Esophagus muscularis mucosa (tissue), 4 donors: ENCODE data around the gene GDI1. TPM values are rescaled to one million over a fixed set of nuclear protein-coding genes. Genes with fewer than 3 reads are reported as not detected.
"Not testable (repeated sequence)": the region's sequence is repeated elsewhere in the genome, so short reads cannot be mapped to it uniquely, and the experiment has no call there.

Source experiments
- DNase-seq: peaks from one replicate; pipeline ENCODE4 v3.0.0-alpha.2; 2017; ENCODE audit errors: extremely low spot score
- H3K27ac ChIP-seq, 4 donors: fragments of 200-600 bp; sonication (generic); replicated peaks in 1 of 4; 1 replicate in 3 of 4; 2 replicates in 1 of 4; pipeline ENCODE4 v1.5.1; 2016 to 2019; ENCODE audit warnings: mild to moderate bottlenecking in 1 of 4
- H3K27me3 ChIP-seq, 4 donors: fragments of 200-600 bp; sonication (generic); one replicate each; pipeline versions ENCODE4 v1.5.1 to v1.6.0; 2016 to 2019
- H3K36me3 ChIP-seq, 4 donors: fragments of 200-600 bp; sonication (generic); one replicate each; pipeline ENCODE4 v1.5.1; 2016 to 2019
- H3K4me1 ChIP-seq, 4 donors: fragments of 200-600 bp; sonication (generic); one replicate each; pipeline ENCODE4 v1.5.1; 2016 to 2019
- H3K4me3 ChIP-seq, 4 donors: fragments of 200-600 bp; sonication (generic); 1 replicate in 2 of 4; 2 replicates in 2 of 4; pipeline ENCODE4 v1.5.1; 2016 to 2019; ENCODE audit warnings: mild to moderate bottlenecking in 4 of 4, moderate library complexity in 1 of 4
- H3K9me3 ChIP-seq, 4 donors: fragments of 200-600 bp; sonication (generic); 1 replicate in 3 of 4; 2 replicates in 1 of 4; pipeline ENCODE4 v1.5.1; 2016 to 2019
- CTCF ChIP-seq, 3 experiments: fragments of 200-600 bp in 2 of 3; fragments of 450-650 bp in 1 of 3; sonication (generic) in 2 of 3; IDR thresholded peaks; one replicate each; pipeline ENCODE4 v1.5.1; 2017 to 2019; ENCODE audit warnings: antibody characterized with exemption in 3 of 3, mild to moderate bottlenecking in 2 of 3, moderate library complexity in 1 of 3
- EP300 ChIP-seq: sonication (generic); formaldehyde crosslinking; IDR thresholded peaks from one replicate; pipeline ENCODE4 v1.6.1; 2017; ENCODE audit warnings: antibody characterized with exemption
- POLR2A ChIP-seq: fragments of 450-650 bp; IDR thresholded peaks from one replicate; pipeline ENCODE4 v1.6.1; 2017; ENCODE audit warnings: antibody characterized with exemption, moderate library complexity, mild to moderate bottlenecking, low read depth
- POLR2AphosphoS5 ChIP-seq, 2 donors: sonication (generic); formaldehyde crosslinking; IDR thresholded peaks; one replicate each; pipeline ENCODE4 v1.6.1; 2017; ENCODE audit warnings: antibody characterized with exemption in 2 of 2
- WGBS: methylation state at CpG from one replicate; pipeline ENCODE4 v1.1.5; 2018; 5-methylcytosine and 5-hydroxymethylcytosine counted together
- intact Hi-C: fragments of 100-400 bp; cut with DNase I; formaldehyde crosslinking; loops from one replicate; pipeline ENCODE4 v1.15.1; 2023
- total RNA-seq, 4 donors: library from RNA; depleted of rRNA; stranded (reverse); fragments of >200 nt; gene quantifications; one replicate each; pipeline versions ENCODE4 v1.1.0 to v1.2.1, GENCODE V29; 2016

The GDI1 gene
- total RNA-seq, 4 donors from 2014 or later = 105 to 148 (median 128) TPM

GRCh38 chrX:154397888-154398667 lies 38.9 kb upstream of the GDI1 start, which contains the start of gene RPL10:
Gene RPL10, plus strand, starts transcription at chrX:154398377. Its CDS starts 143 bp downstream, at chrX:154398520.
- TF ChIP-seq EP300 (no peak), POLR2AphosphoS5 (IDR thresholded peaks at IDR 0.05) (peak; percentile 95 to 99), CTCF (IDR thresholded peaks at IDR 0.05) (no peak), POLR2A (peak; percentile 94)
- peak; percentile 98 for DNase-seq
- WGBS = 39% methylated on average over 55 of the region's 69 CpGs
- Histone ChIP-seq H3K27me3 (no peaks in the 10 kb centered on the region), H3K4me3 (peak within 1 kb of the TSS; percentile 63 to 76 (median 66)), H3K36me3 (peaks cover 9 to 29% (median 24%) of the 10 kb centered on the region in 4 donors), H3K27ac (peak within 1 kb of the TSS; percentile 90 to 98 (median 95)), H3K4me1 (peaks cover 7 to 32% (median 22%) of the 10 kb centered on the region in 4 donors), H3K9me3 (no peaks in the 10 kb centered on the region)
- intact Hi-C loops = loop anchor here (5.0 kb wide), 1 partner anchor 61 kb away; no protein-coding TSS in a partner anchor

GRCh38 chrX:154398668-154399526 lies 38.1 kb upstream of the GDI1 start:
- Histone ChIP-seq H3K4me1 (peaks cover 7 to 32% (median 22%) of the 10 kb centered on the region in 4 donors), H3K27ac (peak overlapping the region; percentile 90 to 98 (median 95)), H3K9me3 (no peaks in the 10 kb centered on the region), H3K36me3 (peaks cover 9 to 29% (median 24%) of the 10 kb centered on the region in 4 donors), H3K4me3 (peak overlapping the region; percentile 63 to 76 (median 66)), H3K27me3 (peaks cover 0 to 4% (median 0%) of the 10 kb centered on the region in 4 donors)
- 37% methylated on average over 49 of the region's 49 CpGs for WGBS
- intact Hi-C loops = loop anchor here (5.0 kb wide), 1 partner anchor 62 kb away; no protein-coding TSS in a partner anchor
- peak; percentile 95 for DNase-seq
- TF ChIP-seq POLR2A (no peak), EP300 (peak; percentile 16), CTCF (IDR thresholded peaks at IDR 0.05) (peak; percentile 82 to 86 (median 82)), POLR2AphosphoS5 (IDR thresholded peaks at IDR 0.05) (peak in 1 of 2 donors; percentile 71)

- peak overlapping the region; percentile 63 to 76 (median 66) for H3K4me3 ChIP-seq
- no peak for DNase-seq
- peaks cover 9 to 30% (median 26%) of the 10 kb centered on the region in 4 donors for H3K36me3 ChIP-seq
- peaks cover 0 to 4% (median 0%) of the 10 kb centered on the region in 4 donors for H3K27me3 ChIP-seq
- H3K4me1 ChIP-seq = peaks cover 7 to 32% (median 22%) of the 10 kb centered on the region in 4 donors
- H3K9me3 ChIP-seq = no peaks in the 10 kb centered on the region
- intact Hi-C loops = loop anchor here (5.0 kb wide), 2 partner anchors 62 to 133 kb away; no protein-coding TSS in a partner anchor
- TF ChIP-seq EP300 = no peak
- no peak for TF ChIP-seq CTCF (IDR thresholded peaks at IDR 0.05)
- no peak for TF ChIP-seq POLR2A
- no peak for TF ChIP-seq POLR2AphosphoS5 (IDR thresholded peaks at IDR 0.05)
- WGBS = 62% methylated on average over 13 of the region's 14 CpGs
- peak overlapping the region; percentile 90 to 98 (median 95) for H3K27ac ChIP-seq
Measured at GRCh38 chrX:154399527-154400368, 37.2 kb upstream of the GDI1 start.

GRCh38 chrX:154400369-154400817 lies 36.6 kb upstream of the GDI1 start:
- Histone ChIP-seq H3K36me3 (peaks cover 9 to 30% (median 26%) of the 10 kb centered on the region in 4 donors), H3K4me3 (peak overlapping the region in 3 of 4 donors; percentile 63 to 76 (median 67)), H3K27ac (peak overlapping the region in 3 of 4 donors; percentile 93 to 98 (median 97)), H3K4me1 (peaks cover 7 to 32% (median 22%) of the 10 kb centered on the region in 4 donors)
- WGBS = 67% methylated on average over 3 of the region's 6 CpGs
- not testable (repeated sequence) for H3K27me3 ChIP-seq, H3K9me3 ChIP-seq, DNase-seq
- intact Hi-C loops = loop anchor here (5.0 kb wide), 1 partner anchor 132 kb away; no protein-coding TSS in a partner anchor
